NB4 (cell line): ENCODE data around the gene CSAD.
"Not testable (repeated sequence)": the region's sequence is repeated elsewhere in the genome, so short reads cannot be mapped to it uniquely, and the experiment has no call there.

Source experiments
- DNase-seq: peaks from one replicate; pipeline ENCODE4 v3.0.0; 2010; ENCODE audit warnings: low read depth
- H3K4me3 ChIP-seq: one replicate; pipeline ENCODE4 v1.5.1; 2011; ENCODE audit warnings: mild to moderate bottlenecking, low read depth, low read length, moderate library complexity
- MAX ChIP-seq: IDR thresholded peaks from 2 replicates; pipeline ENCODE4 v1.6.1; 2011; ENCODE audit warnings: low read depth, low read length
- MYC ChIP-seq: IDR thresholded peaks from 2 replicates; pipeline ENCODE4 v1.6.1; 2011; ENCODE audit warnings: low read depth, low read length
- POLR2A ChIP-seq: IDR thresholded peaks from 2 replicates; pipeline ENCODE4 v1.6.1; 2011; ENCODE audit warnings: mild to moderate bottlenecking; ENCODE audit not compliant: insufficient read length; ENCODE audit errors: extremely low read depth
- TF ChIP-seq, protein P1 (sequence below): IDR thresholded peaks from one replicate; pipeline ENCODE4 v1.5.1; 2012; ENCODE audit warnings: low read depth, low read length

The CSAD gene

GRCh38 chr12:53113951-53114350 is 66.8 kb downstream of the CSAD start:
- H3K4me3 ChIP-seq, result no peak overlapping the region
- no peak for TF ChIP-seq MAX
- TF ChIP-seq, protein P1, sequence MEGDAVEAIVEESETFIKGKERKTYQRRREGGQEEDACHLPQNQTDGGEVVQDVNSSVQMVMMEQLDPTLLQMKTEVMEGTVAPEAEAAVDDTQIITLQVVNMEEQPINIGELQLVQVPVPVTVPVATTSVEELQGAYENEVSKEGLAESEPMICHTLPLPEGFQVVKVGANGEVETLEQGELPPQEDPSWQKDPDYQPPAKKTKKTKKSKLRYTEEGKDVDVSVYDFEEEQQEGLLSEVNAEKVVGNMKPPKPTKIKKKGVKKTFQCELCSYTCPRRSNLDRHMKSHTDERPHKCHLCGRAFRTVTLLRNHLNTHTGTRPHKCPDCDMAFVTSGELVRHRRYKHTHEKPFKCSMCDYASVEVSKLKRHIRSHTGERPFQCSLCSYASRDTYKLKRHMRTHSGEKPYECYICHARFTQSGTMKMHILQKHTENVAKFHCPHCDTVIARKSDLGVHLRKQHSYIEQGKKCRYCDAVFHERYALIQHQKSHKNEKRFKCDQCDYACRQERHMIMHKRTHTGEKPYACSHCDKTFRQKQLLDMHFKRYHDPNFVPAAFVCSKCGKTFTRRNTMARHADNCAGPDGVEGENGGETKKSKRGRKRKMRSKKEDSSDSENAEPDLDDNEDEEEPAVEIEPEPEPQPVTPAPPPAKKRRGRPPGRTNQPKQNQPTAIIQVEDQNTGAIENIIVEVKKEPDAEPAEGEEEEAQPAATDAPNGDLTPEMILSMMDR, result no peak
- no peak for TF ChIP-seq POLR2A
- no peak for TF ChIP-seq MYC
- DNase-seq, result no peak

GRCh38 chr12:53113136-53113705 is 67.5 kb downstream of the CSAD start:
- DNase-seq, result no peak
- TF ChIP-seq MYC, result no peak
- no peak for TF ChIP-seq POLR2A
- no peak for TF ChIP-seq MAX
- TF ChIP-seq, protein P1, result no peak
- no peak overlapping the region for H3K4me3 ChIP-seq

GRCh38 chr12:53112431-53112830 is 68.3 kb downstream of the CSAD start:
- DNase-seq, result not testable (repeated sequence)

More at GRCh38 chr12:53112431-53112830, 68.3 kb downstream of the CSAD start:
- not testable (repeated sequence) for H3K4me3 ChIP-seq
